Measurements from ENCODE around the gene ZNF652.
"Not testable (repeated sequence)": the region's sequence is repeated elsewhere in the genome, so short reads cannot be mapped to it uniquely, and the experiment has no call there.

Gene ZNF652

DNA sequence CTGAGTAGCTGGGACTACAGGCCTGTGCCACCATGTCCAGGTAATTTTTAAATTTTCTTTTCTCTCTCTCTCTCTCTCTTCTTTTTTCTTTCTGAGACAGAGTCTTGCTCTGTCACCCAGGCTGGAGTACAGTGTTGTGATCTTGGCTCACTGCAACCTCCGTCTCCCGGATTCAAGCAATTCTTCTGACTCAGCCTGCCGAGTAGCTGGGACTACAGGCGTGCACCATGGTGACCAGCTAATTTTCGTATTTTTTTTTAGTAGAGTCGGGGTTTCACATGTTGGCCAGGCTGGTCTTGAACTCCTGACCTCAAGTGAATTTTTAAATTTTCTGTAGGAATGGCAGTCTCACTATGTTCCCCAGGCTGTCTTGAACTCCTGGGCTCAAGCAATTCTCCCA is 11.1 kb upstream of the ZNF652 start:
- no peaks in the 10 kb centered on the region for H3K4me1 ChIP-seq (ENCODE audit: control insufficient read depth in 5 of 5, insufficient read depth in 5 of 5, low read length in 5 of 5)
- no peak overlapping the region for H3K27ac ChIP-seq (ENCODE audit: low read depth, low read length)
- no peaks in the 10 kb centered on the region for H3K9me3 ChIP-seq (ENCODE audit: control insufficient read depth in 5 of 5, low read length in 5 of 5)
- no peak overlapping the region for H3K9ac ChIP-seq (ENCODE audit: low read length in 5 of 5)
- no peaks in the 10 kb centered on the region for H3K36me3 ChIP-seq (ENCODE audit: control insufficient read depth in 5 of 5, insufficient read depth in 5 of 5, low read length in 5 of 5)
- no peak overlapping the region for H3K4me3 ChIP-seq (ENCODE audit: low read depth in 1 of 5, low read length in 5 of 5)
- no peaks in the 10 kb centered on the region for H3K27me3 ChIP-seq (ENCODE audit: control insufficient read depth in 5 of 5, insufficient read depth in 4 of 5, low read length in 5 of 5)

- Histone ChIP-seq H3K4me3 (ENCODE audit: low read depth in 1 of 5, low read length in 5 of 5) (no peak overlapping the region), H3K27me3 (ENCODE audit: control insufficient read depth in 5 of 5, insufficient read depth in 4 of 5, low read length in 5 of 5) (no peaks in the 10 kb centered on the region), H3K4me1 (ENCODE audit: control insufficient read depth in 5 of 5, insufficient read depth in 5 of 5, low read length in 5 of 5) (no peaks in the 10 kb centered on the region), H3K27ac (ENCODE audit: low read depth, low read length) (no peak overlapping the region), H3K9ac (ENCODE audit: low read length in 5 of 5) (no peak overlapping the region), H3K9me3 (ENCODE audit: control insufficient read depth in 5 of 5, low read length in 5 of 5) (no peaks in the 10 kb centered on the region), H3K36me3 (ENCODE audit: control insufficient read depth in 5 of 5, insufficient read depth in 5 of 5, low read length in 5 of 5) (no peaks in the 10 kb centered on the region)
These were observed 10.4 kb upstream of the ZNF652 start for GRCh38 chr17:49372425-49372824.

DNA sequence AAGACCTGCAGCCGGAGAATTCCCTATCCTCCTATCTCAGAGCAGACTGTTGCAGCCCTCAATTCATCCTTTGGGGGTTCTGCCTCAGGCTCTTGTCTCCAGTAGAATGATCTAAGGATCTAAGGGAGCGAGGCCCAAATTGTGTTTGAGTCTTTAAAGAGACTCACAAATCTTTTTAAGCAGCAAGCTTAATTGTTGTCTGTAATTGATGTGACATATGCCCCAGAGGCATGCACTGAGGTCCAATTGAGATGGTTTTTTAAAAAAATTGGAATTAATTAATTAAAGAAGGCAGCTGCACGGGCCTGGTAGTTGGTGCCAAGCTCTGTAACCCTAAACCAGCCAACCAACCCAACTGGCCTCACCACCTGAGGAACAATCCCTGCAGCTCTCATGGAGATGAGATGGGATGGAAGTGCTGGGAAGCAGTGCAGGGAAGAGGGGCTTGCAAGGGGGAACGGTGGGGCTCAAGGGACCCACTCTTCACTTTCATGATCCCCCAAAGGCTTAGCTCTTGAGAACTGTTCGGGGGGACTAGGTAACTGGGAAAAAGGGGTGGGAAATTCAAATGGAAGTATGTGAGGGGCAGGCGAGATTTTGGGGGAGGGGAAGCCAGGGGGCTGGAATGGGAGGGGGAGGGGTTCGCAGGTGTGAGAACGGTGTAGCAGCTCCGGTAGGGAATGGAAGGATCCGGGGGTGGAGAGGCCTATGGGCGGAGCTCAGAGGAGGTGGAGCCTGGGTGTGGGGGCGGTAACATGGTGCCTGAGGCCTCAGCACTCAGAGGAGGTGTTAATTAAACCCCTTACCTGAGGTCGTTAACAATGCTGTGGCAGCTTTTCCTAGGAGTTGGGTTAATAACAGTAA is 9.2 kb upstream of the ZNF652 start:
- Histone ChIP-seq H3K4me1 (ENCODE audit: control insufficient read depth in 5 of 5, insufficient read depth in 5 of 5, low read length in 5 of 5) (no peaks in the 10 kb centered on the region), H3K27ac (ENCODE audit: low read depth, low read length) (no peak overlapping the region), H3K27me3 (ENCODE audit: control insufficient read depth in 5 of 5, insufficient read depth in 4 of 5, low read length in 5 of 5) (no peaks in the 10 kb centered on the region), H3K9ac (ENCODE audit: low read length in 5 of 5) (no peak overlapping the region), H3K4me3 (ENCODE audit: low read depth in 1 of 5, low read length in 5 of 5) (no peak overlapping the region), H3K9me3 (ENCODE audit: control insufficient read depth in 5 of 5, low read length in 5 of 5) (no peaks in the 10 kb centered on the region), H3K36me3 (ENCODE audit: control insufficient read depth in 5 of 5, insufficient read depth in 5 of 5, low read length in 5 of 5) (no peaks in the 10 kb centered on the region)

- Histone ChIP-seq H3K27ac (ENCODE audit: low read depth, low read length) (no peak overlapping the region), H3K27me3 (ENCODE audit: control insufficient read depth in 5 of 5, insufficient read depth in 4 of 5, low read length in 5 of 5) (no peaks in the 10 kb centered on the region), H3K9ac (ENCODE audit: low read length in 5 of 5) (no peak overlapping the region), H3K9me3 (ENCODE audit: control insufficient read depth in 5 of 5, low read length in 5 of 5) (no peaks in the 10 kb centered on the region), H3K4me1 (ENCODE audit: control insufficient read depth in 5 of 5, insufficient read depth in 5 of 5, low read length in 5 of 5) (no peaks in the 10 kb centered on the region), H3K36me3 (ENCODE audit: control insufficient read depth in 5 of 5, insufficient read depth in 5 of 5, low read length in 5 of 5) (no peaks in the 10 kb centered on the region), H3K4me3 (ENCODE audit: low read depth in 1 of 5, low read length in 5 of 5) (no peak overlapping the region)
These were observed 7.7 kb upstream of the ZNF652 start for GRCh38 chr17:49369760-49370159.

GRCh38 chr17:49369089-49369488 is 7.0 kb upstream of the ZNF652 start:
- Histone ChIP-seq H3K9me3 (ENCODE audit: control insufficient read depth in 5 of 5, low read length in 5 of 5) (no peaks in the 10 kb centered on the region), H3K36me3 (ENCODE audit: control insufficient read depth in 5 of 5, insufficient read depth in 5 of 5, low read length in 5 of 5) (no peaks in the 10 kb centered on the region), H3K4me3 (ENCODE audit: low read depth in 1 of 5, low read length in 5 of 5) (no peak overlapping the region), H3K4me1 (ENCODE audit: control insufficient read depth in 5 of 5, insufficient read depth in 5 of 5, low read length in 5 of 5) (no peaks in the 10 kb centered on the region), H3K9ac (ENCODE audit: low read length in 5 of 5) (no peak overlapping the region), H3K27me3 (ENCODE audit: control insufficient read depth in 5 of 5, insufficient read depth in 4 of 5, low read length in 5 of 5) (no peaks in the 10 kb centered on the region), H3K27ac (ENCODE audit: low read depth, low read length) (no peak overlapping the region)

- Histone ChIP-seq H3K9me3 (ENCODE audit: control insufficient read depth in 5 of 5, low read length in 5 of 5) (no peaks in the 10 kb centered on the region), H3K27me3 (ENCODE audit: control insufficient read depth in 5 of 5, insufficient read depth in 4 of 5, low read length in 5 of 5) (no peaks in the 10 kb centered on the region), H3K4me1 (ENCODE audit: control insufficient read depth in 5 of 5, insufficient read depth in 5 of 5, low read length in 5 of 5) (peaks cover 2 to 16% (median 13%) of the 10 kb centered on the region in 5 donors), H3K4me3 (ENCODE audit: low read depth in 1 of 5, low read length in 5 of 5) (no peak overlapping the region), H3K9ac (ENCODE audit: low read length in 5 of 5) (no peak overlapping the region), H3K27ac (ENCODE audit: low read depth, low read length) (no peak overlapping the region), H3K36me3 (ENCODE audit: control insufficient read depth in 5 of 5, insufficient read depth in 5 of 5, low read length in 5 of 5) (no peaks in the 10 kb centered on the region)
These were observed 3.6 kb upstream of the ZNF652 start for GRCh38 chr17:49365667-49366066.

DNA sequence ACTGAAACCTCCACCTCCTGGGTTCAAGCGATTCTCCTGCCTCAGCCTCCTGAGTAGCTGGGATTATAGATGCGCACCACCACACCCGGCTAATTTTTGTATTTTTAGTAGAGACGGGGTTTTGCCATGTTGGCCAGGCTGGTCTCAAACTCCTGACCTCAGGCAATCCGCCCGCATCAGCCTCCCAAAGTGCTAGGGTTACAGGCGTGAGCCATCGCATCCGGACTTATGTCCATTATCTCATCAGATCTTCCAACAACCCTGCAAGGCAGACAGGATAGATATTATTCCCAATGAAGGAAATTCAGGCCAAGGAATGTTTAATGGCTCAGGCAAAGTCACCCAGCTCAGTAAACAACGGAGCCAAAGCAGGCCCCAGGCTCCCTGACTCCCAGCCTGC is 3.1 kb upstream of the ZNF652 start:
- H3K4me1 ChIP-seq (ENCODE audit: control insufficient read depth in 5 of 5, insufficient read depth in 5 of 5, low read length in 5 of 5) = peaks cover 7 to 21% (median 18%) of the 10 kb centered on the region in 5 donors

DNA sequence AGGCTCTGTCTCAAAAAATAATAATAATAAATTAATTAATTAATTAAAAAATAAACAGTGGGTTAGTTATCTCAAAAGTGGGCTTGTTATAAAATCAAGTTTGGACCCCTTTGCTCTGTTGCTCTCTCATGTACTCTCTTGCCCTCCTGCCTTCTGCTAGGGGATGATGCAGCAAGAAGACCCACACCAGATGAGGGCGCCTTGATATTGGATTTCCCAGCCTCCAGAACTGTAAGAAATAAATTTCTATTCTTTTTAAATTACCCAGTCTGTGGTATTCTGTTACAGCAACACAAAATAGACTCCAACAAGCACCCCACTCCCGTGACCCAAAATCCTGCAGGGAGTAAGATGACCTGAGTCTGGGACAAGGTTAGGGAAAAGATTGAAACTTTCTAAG is 2.1 kb upstream of the ZNF652 start:
- H3K27ac ChIP-seq (ENCODE audit: low read depth, low read length) = no peak overlapping the region
- H3K9ac ChIP-seq (ENCODE audit: low read length in 5 of 5) = no peak overlapping the region
- no peaks in the 10 kb centered on the region for H3K36me3 ChIP-seq (ENCODE audit: control insufficient read depth in 5 of 5, insufficient read depth in 5 of 5, low read length in 5 of 5)
- H3K4me3 ChIP-seq (ENCODE audit: low read depth in 1 of 5, low read length in 5 of 5) = no peak overlapping the region
- H3K9me3 ChIP-seq (ENCODE audit: control insufficient read depth in 5 of 5, low read length in 5 of 5) = no peaks in the 10 kb centered on the region
- peaks cover 7 to 27% (median 24%) of the 10 kb centered on the region in 5 donors for H3K4me1 ChIP-seq (ENCODE audit: control insufficient read depth in 5 of 5, insufficient read depth in 5 of 5, low read length in 5 of 5)
- no peaks in the 10 kb centered on the region for H3K27me3 ChIP-seq (ENCODE audit: control insufficient read depth in 5 of 5, insufficient read depth in 4 of 5, low read length in 5 of 5)

More for the DNA sequence above, 3.1 kb upstream of the ZNF652 start:
- not testable (repeated sequence) for H3K27ac ChIP-seq (ENCODE audit: low read depth, low read length); H3K9me3 ChIP-seq (ENCODE audit: control insufficient read depth in 5 of 5, low read length in 5 of 5); H3K9ac ChIP-seq (ENCODE audit: low read length in 5 of 5); H3K27me3 ChIP-seq (ENCODE audit: control insufficient read depth in 5 of 5, insufficient read depth in 4 of 5, low read length in 5 of 5); H3K4me3 ChIP-seq (ENCODE audit: low read depth in 1 of 5, low read length in 5 of 5); H3K36me3 ChIP-seq (ENCODE audit: control insufficient read depth in 5 of 5, insufficient read depth in 5 of 5, low read length in 5 of 5)

DNA sequence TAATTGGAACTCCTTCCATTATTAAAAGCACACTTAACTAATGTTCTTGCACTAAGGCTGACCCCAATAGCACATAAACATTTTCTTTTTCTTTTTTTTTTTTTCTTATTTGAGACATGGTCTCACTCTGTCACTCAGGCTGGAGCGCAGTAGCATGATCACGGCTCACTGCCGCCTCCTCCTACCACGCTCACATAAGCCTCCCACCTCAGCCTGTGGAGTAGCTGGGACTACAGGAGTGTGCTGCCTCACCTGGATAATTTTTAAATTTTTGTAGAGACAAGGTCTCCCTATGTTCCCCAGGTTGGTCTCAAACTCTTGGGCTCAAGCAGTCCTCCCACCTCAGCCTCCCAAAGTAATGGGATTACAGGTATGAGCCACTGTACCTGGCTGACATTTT is 1.2 kb upstream of the ZNF652 start:
- H3K27ac ChIP-seq (ENCODE audit: low read depth, low read length) = peak overlapping the region; percentile 82
- no peak overlapping the region for H3K9ac ChIP-seq (ENCODE audit: low read length in 5 of 5)
- H3K27me3 ChIP-seq (ENCODE audit: control insufficient read depth in 5 of 5, insufficient read depth in 4 of 5, low read length in 5 of 5) = no peaks in the 10 kb centered on the region
- H3K4me1 ChIP-seq (ENCODE audit: control insufficient read depth in 5 of 5, insufficient read depth in 5 of 5, low read length in 5 of 5) = peaks cover 7 to 33% (median 27%) of the 10 kb centered on the region in 5 donors
- no peaks in the 10 kb centered on the region for H3K9me3 ChIP-seq (ENCODE audit: control insufficient read depth in 5 of 5, low read length in 5 of 5)
- no peaks in the 10 kb centered on the region for H3K36me3 ChIP-seq (ENCODE audit: control insufficient read depth in 5 of 5, insufficient read depth in 5 of 5, low read length in 5 of 5)
- no peak overlapping the region for H3K4me3 ChIP-seq (ENCODE audit: low read depth in 1 of 5, low read length in 5 of 5)

DNA sequence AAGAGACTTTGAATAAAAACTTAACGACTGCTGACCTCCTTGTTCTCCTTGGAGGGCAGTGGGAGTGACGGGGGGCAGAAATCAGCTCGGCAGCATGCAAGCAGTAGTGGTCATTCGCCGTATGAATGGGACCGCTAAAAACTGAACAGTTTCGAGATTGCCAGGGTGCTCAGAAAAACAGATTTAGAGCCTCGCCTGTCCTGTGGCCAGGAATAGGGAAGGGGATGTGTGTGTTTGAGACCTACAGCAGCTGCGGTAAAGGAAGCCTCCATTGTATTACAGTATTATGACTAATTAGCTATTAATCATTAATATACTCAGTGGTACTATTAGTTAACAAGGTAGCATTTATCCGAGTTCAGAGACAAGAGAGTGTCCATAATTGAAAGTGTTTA is 670 bp upstream of the ZNF652 start:
- no peaks in the 10 kb centered on the region for H3K36me3 ChIP-seq (ENCODE audit: control insufficient read depth in 5 of 5, insufficient read depth in 5 of 5, low read length in 5 of 5)
- H3K4me1 ChIP-seq (ENCODE audit: control insufficient read depth in 5 of 5, insufficient read depth in 5 of 5, low read length in 5 of 5) = peaks cover 9 to 37% (median 27%) of the 10 kb centered on the region in 5 donors
- H3K4me3 ChIP-seq (ENCODE audit: low read depth in 1 of 5, low read length in 5 of 5) = peak overlapping the region; percentile 59 to 86 (median 69)
- H3K27ac ChIP-seq (ENCODE audit: low read depth, low read length) = peak overlapping the region; percentile 82
- H3K9ac ChIP-seq (ENCODE audit: low read length in 5 of 5) = peak overlapping the region in 4 of 5 donors; percentile 1 to 57 (median 46)
- H3K27me3 ChIP-seq (ENCODE audit: control insufficient read depth in 5 of 5, insufficient read depth in 4 of 5, low read length in 5 of 5) = no peaks in the 10 kb centered on the region
- no peaks in the 10 kb centered on the region for H3K9me3 ChIP-seq (ENCODE audit: control insufficient read depth in 5 of 5, low read length in 5 of 5)
